HG02798 (cell line): ENCODE data around the gene USPL1.

Experiments
- ATAC-seq: cut with Tn5 transposase; IDR thresholded peaks from one replicate; pipeline ENCODE4 v1.9.1; 2021; ENCODE audit warnings: mild to moderate bottlenecking; ENCODE audit not compliant: unreplicated experiment, poor library complexity

The USPL1 gene

GRCh38 chr13:30690282-30691188 is 72.8 kb downstream of the USPL1 start:
- no peak for ATAC-seq

DNA sequence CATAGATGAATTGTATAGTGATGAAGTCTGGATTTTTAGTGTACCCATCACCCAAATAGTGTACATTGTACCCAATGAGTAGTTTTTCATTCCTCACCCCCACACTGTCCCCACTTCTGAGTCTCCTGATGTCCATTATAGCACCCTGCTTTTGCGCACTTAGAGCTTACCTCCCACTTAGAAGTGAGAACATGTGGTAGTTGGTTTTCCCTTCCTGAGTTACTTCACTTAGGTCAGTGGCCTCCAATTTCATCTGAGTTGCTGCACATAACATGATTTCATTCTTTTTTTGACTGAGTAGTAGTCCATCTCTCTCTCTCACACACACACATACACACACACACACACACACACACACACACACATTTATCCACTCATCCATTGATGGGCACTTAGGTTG is 74.4 kb downstream of the USPL1 start:
- no peak for ATAC-seq

DNA sequence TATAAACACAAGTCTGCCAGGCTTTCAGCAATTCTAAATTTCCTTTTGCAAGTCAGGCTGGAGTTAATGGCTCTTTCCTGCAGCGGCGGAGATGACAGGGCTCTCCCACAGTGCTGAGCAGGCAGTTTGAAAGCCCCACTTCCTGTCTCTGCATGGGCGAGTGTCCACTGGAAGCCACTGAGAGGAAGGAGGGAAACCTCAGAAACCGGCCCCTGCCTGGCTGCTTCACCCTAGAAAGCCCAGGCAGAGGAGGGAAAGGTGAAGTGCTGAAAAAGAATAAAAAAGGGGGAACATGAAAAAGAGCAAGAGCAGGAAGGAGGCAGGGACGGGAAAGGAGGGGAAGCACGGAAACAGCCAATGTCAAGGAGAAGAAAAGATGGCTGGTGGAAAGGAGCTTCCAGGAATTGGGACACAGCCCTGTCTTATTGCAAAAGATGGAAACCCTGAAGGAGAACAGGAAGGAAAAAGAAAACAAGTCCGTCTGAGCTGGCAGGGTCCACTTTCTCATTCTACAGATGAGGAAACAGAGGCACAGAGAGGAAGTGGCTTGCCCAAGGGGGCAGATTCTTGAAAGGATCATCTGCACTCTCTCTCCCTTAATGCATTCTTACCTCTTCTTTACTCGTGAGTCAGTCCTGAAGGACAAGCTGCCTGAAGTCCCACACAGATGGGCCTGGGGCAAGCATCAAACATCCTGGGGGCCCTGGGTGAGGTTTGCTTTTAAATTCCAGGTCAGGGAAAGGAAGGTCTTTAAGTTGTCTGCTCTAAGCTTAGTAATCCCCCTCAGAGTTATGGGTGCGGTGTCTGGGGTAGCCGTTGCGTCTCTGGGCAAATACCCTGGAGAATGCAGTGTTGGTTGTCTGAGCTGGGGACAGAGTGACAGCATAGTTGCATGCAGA is 78.8 kb downstream of the USPL1 start:
- ATAC-seq, result no peak

DNA sequence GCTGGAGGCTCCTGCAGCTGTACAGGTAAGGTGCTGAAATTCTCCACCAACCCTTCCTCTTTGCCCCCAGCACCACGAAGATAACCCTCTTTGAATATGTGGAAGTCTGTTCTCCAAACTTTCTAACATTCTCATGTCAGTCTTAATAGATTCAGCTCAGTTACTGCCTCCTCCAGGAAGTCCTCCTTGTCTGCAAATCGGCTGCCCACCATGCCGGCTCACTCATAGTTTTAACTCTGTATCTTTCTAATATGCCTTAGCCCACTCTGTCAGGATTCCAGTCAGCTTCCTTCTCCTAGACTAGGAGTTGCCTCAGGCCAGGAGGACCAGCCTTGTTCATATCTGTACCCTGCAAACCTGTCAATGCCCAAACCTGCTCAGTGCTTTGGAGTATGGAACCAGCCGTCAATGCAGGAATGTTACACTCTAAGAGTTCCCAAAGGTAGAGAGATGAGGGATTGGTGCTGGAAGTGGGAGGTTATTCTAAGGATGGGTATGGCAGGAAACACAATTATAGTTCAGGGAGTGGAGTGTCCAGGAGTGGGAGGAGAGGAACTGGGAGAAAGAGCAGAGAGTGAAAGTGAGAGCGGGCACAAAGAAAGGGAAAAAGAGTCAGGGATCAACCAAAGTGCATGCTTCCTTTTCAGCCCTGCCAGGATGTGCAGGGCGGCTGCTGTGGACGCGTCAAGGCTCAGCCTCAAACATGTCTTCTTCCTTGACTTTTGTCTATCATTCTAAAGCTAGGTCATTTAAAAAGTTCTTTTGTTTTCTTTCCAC is 79.6 kb downstream of the USPL1 start:
- no peak for ATAC-seq

- ATAC-seq, result no peak
Observed at GRCh38 chr13:30697996-30698401, 80.3 kb downstream of the USPL1 start.

GRCh38 chr13:30698488-30699005 is 80.8 kb downstream of the USPL1 start:
- ATAC-seq, result no peak

DNA sequence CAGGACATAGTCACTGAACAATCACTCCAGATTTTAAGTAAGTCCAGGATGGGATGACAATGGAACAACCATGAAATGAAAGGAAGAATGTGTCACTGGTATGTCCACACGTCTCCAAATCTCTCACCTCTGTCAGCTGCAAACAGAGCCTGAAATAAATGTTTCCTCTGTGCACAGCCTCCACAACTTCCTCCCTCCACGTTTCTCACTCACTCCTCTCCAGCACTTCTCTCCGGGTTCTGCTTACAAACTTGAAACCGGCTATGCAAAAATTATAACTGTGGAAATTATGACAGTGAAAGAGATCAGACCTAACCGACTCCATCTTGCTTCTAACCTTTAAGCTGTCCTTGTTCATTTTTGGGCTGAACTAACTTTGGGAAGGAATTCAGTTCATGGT is 82.6 kb downstream of the USPL1 start:
- no peak for ATAC-seq

DNA sequence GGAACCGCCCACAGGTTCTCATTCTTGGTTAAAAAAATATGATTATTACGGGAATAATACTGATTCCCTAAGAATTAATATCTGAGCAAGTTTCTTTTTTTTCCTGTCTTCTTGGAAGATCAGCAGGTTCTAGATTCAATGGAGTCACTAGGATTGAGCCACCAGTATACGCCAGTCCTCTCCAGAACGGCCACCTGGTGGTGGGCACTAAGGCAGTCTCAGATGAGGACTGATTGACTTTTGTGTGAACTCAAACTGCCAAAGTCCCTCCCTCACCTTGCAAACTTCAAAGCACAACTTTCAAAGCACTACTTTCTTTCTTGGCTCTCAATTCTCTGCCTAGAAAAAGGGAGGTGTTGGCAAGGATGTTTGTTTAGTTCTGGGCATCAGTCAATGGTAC is 84.3 kb downstream of the USPL1 start:
- no peak for ATAC-seq

- no peak for ATAC-seq
Observed at GRCh38 chr13:30704596-30704995, 86.9 kb downstream of the USPL1 start.

DNA sequence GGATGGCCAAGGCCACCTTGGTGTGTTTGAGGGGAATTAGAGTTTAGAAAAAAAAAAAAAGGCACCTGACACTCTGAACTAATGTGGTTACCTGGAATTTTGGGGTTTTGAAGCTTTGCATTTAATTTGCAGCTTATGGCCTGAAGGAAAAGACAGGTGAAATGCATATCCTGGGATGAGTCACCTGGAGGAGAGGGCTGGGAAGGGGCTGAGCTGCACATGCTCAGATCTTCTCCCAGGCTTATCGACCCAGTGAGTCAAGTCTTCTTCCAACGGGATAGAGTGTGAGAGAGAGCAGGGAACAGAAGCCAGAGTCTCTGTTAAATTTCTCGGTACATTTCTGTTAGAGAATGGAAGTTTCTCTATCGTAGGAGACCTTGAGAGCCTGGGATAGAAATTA is 88.0 kb downstream of the USPL1 start:
- ATAC-seq, result no peak

GRCh38 chr13:30708541-30708940 is 90.8 kb downstream of the USPL1 start:
- no peak for ATAC-seq
